HEK293 (cell line): ENCODE data around the gene SWT1.

Experiments used
- CTCF ChIA-PET: fragments of 350-600 bp; formaldehyde crosslinking; extraction: SDS; loops from one replicate; lab custom pipeline; 2021; ENCODE audit warnings: antibody characterized with exemption; lab: Yijun Ruan, JAX
- POLR2A ChIA-PET: fragments of 300-600 bp; formaldehyde crosslinking; extraction: SDS; loops from one replicate; lab custom pipeline; 2020; ENCODE audit warnings: antibody characterized with exemption, inconsistent platforms; lab: Yijun Ruan, JAX
- H3K27ac ChIP-seq: fragments of 200-500 bp; sonication (Bioruptor generic); 2 replicates; pipeline ENCODE4 v1.5.1; 2014; ENCODE audit warnings: low read depth, low read length, control low read depth, inconsistent platforms; ENCODE audit errors: extremely low read depth
- H3K36me3 ChIP-seq, 2 experiments: fragments of 200-500 bp in 1 of 2; sonication (Bioruptor generic) in 1 of 2; 1 replicate in 1 of 2; 2 replicates in 1 of 2; pipeline ENCODE4 v1.5.1; 2014 to 2017; ENCODE audit warnings: inconsistent platforms in 2 of 2, low read length in 2 of 2; ENCODE audit not compliant: control insufficient read depth in 2 of 2, insufficient read depth in 1 of 2
- H3K4me1 ChIP-seq: fragments of 200-500 bp; sonication (Bioruptor generic); 2 replicates; pipeline ENCODE4 v1.5.1; 2014; ENCODE audit warnings: mild to moderate bottlenecking, low read length, inconsistent platforms; ENCODE audit not compliant: control insufficient read depth, insufficient read depth
- H3K4me3 ChIP-seq: 2 replicates; pipeline ENCODE4 v1.5.1; 2011; ENCODE audit warnings: low read depth, mild to moderate bottlenecking, control low read depth, low read length, moderate library complexity
- H3K9me3 ChIP-seq: fragments of 200-500 bp; sonication (Bioruptor generic); 2 replicates; pipeline ENCODE4 v1.5.1; 2014; ENCODE audit warnings: low read depth, low read length, inconsistent platforms; ENCODE audit not compliant: control insufficient read depth, insufficient read depth
- BCL11B ChIP-seq: fragments of 450-650 bp; formaldehyde crosslinking; IDR thresholded peaks from 2 replicates; pipeline ENCODE4 v1.5.1; 2016; ENCODE audit warnings: low read depth, missing biosample characterization, missing genetic modification characterization
- EGR2 ChIP-seq: fragments of 450-650 bp; formaldehyde crosslinking; IDR thresholded peaks from 2 replicates; pipeline ENCODE4 v1.5.1; 2016; ENCODE audit warnings: low read depth, missing biosample characterization, missing genetic modification characterization
- HOXC10 ChIP-seq: sonication (generic); formaldehyde crosslinking; IDR thresholded peaks from 2 replicates; pipeline ENCODE4 v1.8.1; 2023; ENCODE audit warnings: mild to moderate bottlenecking, missing genetic modification reagents
- HOXD13 ChIP-seq: sonication (generic); formaldehyde crosslinking; IDR thresholded peaks from 2 replicates; pipeline ENCODE4 v1.8.0; 2022; ENCODE audit warnings: missing genetic modification reagents, borderline replicate concordance
- SALL2 ChIP-seq: fragments of 450-650 bp; formaldehyde crosslinking; IDR thresholded peaks from 2 replicates; pipeline ENCODE4 v1.5.0; 2017; ENCODE audit warnings: missing biosample characterization, mild to moderate bottlenecking, missing genetic modification characterization, borderline replicate concordance
- SP2 ChIP-seq: fragments of 450-650 bp; formaldehyde crosslinking; IDR thresholded peaks from 2 replicates; pipeline ENCODE4 v1.5.1; 2016; ENCODE audit warnings: missing biosample characterization, missing genetic modification characterization
- ZNF174 ChIP-seq: fragments of 450-650 bp; formaldehyde crosslinking; IDR thresholded peaks from 2 replicates; pipeline ENCODE4 v1.5.0; 2017; ENCODE audit warnings: missing biosample characterization, mild to moderate bottlenecking, missing genetic modification characterization
- ZNF324 ChIP-seq: fragments of 450-650 bp; formaldehyde crosslinking; IDR thresholded peaks from 2 replicates; pipeline ENCODE4 v1.5.1; 2016; ENCODE audit warnings: missing biosample characterization, missing genetic modification characterization
- ZNF391 ChIP-seq: fragments of 450-650 bp; formaldehyde crosslinking; IDR thresholded peaks from 2 replicates; pipeline ENCODE4 v1.5.1; 2016; ENCODE audit warnings: low read depth, missing biosample characterization, missing genetic modification characterization, borderline replicate concordance
- ZNF529 ChIP-seq: fragments of 450-650 bp; formaldehyde crosslinking; IDR thresholded peaks from 2 replicates; pipeline ENCODE4 v1.5.1; 2017; ENCODE audit warnings: missing genetic modification characterization, missing biosample characterization; ENCODE audit not compliant: insufficient replicate concordance
- ZNF561 ChIP-seq: fragments of 450-650 bp; IDR thresholded peaks from 2 replicates; pipeline ENCODE4 v1.5.1; 2018; ENCODE audit warnings: missing biosample characterization, missing genetic modification characterization, borderline replicate concordance
- ZNF707 ChIP-seq: fragments of 450-650 bp; formaldehyde crosslinking; IDR thresholded peaks from 2 replicates; pipeline ENCODE4 v1.5.1; 2016; ENCODE audit warnings: missing biosample characterization, missing genetic modification characterization
- ZNF776 ChIP-seq: fragments of 450-650 bp; formaldehyde crosslinking; IDR thresholded peaks from 2 replicates; pipeline ENCODE4 v1.5.0; 2017; ENCODE audit warnings: missing biosample characterization, missing genetic modification characterization, borderline replicate concordance
- TF ChIP-seq, protein P1 (sequence below): fragments of 450-650 bp; formaldehyde crosslinking; IDR thresholded peaks from 2 replicates; pipeline ENCODE4 v1.5.1; 2016; ENCODE audit warnings: missing biosample characterization, missing genetic modification characterization, low read depth
- TF ChIP-seq, protein P2 (sequence below): fragments of 450-650 bp; formaldehyde crosslinking; IDR thresholded peaks from 2 replicates; pipeline ENCODE4 v1.5.1; 2017; ENCODE audit warnings: missing biosample characterization, missing genetic modification characterization
- TF ChIP-seq, protein P3 (sequence below): fragments of 450-650 bp; formaldehyde crosslinking; IDR thresholded peaks from 2 replicates; pipeline ENCODE4 v1.5.1; 2017; ENCODE audit warnings: missing biosample characterization, missing genetic modification characterization
- TF ChIP-seq, protein P4 (sequence below): sonication (generic); formaldehyde crosslinking; IDR thresholded peaks from 2 replicates; pipeline ENCODE4 v1.8.1; 2022; ENCODE audit warnings: mild to moderate bottlenecking, moderate library complexity, missing genetic modification reagents

The SWT1 gene

DNA sequence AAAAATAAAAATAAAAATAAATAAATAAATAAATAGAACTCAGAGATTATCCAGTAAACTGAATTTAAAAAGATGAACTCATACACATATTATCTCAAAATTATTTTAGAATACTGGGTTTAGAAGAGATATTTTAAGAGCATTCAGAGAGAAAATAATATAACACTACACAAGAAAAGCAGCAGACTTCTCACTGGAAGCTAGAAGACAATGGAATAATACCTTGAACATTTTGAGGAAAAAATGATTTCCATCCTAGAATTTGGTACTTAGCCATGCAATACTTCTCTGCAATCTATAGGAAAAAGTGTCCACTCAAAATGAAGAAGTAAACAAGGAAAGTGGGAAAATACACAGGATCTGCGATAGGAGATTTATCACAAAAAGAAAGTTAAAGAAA is 24.4 kb upstream of the SWT1 start:
- no peak overlapping the region for H3K4me3 ChIP-seq
- CTCF ChIA-PET, result no interaction called here
- H3K36me3 ChIP-seq, result peaks cover 26 to 64% of the 10 kb centered on the region in 2 experiments
- TF ChIP-seq BCL11B (tag by site-specific recombination) (no peak), SALL2 (no peak), EGR2 (no peak), ZNF529 (tag by site-specific recombination) (no peak), HOXD13 (CRISPR knock-in tag) (no peak), ZNF324 (no peak)
- TF ChIP-seq, protein P1, sequence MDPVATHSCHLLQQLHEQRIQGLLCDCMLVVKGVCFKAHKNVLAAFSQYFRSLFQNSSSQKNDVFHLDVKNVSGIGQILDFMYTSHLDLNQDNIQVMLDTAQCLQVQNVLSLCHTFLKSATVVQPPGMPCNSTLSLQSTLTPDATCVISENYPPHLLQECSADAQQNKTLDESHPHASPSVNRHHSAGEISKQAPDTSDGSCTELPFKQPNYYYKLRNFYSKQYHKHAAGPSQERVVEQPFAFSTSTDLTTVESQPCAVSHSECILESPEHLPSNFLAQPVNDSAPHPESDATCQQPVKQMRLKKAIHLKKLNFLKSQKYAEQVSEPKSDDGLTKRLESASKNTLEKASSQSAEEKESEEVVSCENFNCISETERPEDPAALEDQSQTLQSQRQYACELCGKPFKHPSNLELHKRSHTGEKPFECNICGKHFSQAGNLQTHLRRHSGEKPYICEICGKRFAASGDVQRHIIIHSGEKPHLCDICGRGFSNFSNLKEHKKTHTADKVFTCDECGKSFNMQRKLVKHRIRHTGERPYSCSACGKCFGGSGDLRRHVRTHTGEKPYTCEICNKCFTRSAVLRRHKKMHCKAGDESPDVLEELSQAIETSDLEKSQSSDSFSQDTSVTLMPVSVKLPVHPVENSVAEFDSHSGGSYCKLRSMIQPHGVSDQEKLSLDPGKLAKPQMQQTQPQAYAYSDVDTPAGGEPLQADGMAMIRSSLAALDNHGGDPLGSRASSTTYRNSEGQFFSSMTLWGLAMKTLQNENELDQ (tag by site-specific recombination), result no peak
- TF ChIP-seq, protein P2, sequence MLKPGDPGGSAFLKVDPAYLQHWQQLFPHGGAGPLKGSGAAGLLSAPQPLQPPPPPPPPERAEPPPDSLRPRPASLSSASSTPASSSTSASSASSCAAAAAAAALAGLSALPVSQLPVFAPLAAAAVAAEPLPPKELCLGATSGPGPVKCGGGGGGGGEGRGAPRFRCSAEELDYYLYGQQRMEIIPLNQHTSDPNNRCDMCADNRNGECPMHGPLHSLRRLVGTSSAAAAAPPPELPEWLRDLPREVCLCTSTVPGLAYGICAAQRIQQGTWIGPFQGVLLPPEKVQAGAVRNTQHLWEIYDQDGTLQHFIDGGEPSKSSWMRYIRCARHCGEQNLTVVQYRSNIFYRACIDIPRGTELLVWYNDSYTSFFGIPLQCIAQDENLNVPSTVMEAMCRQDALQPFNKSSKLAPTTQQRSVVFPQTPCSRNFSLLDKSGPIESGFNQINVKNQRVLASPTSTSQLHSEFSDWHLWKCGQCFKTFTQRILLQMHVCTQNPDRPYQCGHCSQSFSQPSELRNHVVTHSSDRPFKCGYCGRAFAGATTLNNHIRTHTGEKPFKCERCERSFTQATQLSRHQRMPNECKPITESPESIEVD (tag by site-specific recombination), result no peak
- TF ChIP-seq, protein P3, sequence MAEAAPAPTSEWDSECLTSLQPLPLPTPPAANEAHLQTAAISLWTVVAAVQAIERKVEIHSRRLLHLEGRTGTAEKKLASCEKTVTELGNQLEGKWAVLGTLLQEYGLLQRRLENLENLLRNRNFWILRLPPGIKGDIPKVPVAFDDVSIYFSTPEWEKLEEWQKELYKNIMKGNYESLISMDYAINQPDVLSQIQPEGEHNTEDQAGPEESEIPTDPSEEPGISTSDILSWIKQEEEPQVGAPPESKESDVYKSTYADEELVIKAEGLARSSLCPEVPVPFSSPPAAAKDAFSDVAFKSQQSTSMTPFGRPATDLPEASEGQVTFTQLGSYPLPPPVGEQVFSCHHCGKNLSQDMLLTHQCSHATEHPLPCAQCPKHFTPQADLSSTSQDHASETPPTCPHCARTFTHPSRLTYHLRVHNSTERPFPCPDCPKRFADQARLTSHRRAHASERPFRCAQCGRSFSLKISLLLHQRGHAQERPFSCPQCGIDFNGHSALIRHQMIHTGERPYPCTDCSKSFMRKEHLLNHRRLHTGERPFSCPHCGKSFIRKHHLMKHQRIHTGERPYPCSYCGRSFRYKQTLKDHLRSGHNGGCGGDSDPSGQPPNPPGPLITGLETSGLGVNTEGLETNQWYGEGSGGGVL (tag by site-specific recombination), result no peak
- TF ChIP-seq, all 188 proteins: peak for 0
- POLR2A ChIA-PET, result no interaction called here
- Histone ChIP-seq H3K9me3 (no peaks in the 10 kb centered on the region), H3K4me1 (no peaks in the 10 kb centered on the region), H3K27ac (no peak overlapping the region)

DNA sequence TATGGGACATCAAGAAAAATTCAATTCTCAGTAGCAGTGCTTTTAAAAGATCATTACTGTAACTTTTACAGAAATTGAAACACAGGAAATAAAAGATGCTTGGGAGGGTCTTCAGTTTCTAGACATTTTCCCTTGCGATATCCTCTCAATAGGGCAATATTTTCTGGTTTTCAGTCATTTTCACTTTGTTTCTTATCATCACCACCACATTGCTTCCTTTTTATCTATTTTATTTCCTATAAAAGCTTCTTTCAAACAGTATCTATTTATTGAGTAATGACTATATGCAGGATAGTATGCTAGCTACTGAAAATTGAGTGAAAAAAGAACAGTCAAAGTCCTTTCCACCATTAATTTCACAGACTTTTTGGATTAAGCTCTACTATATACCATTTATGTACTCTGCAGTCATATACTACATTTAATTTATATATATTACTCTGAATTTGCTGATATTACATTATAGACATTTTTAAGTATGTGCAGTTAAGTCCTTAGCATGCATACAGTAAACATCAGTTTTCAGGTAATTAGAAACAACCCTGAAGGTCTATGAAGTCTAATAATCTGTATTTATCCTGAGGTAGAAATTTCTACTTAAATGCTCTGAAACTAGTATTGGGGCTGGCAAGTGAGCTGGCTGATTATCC is 18.9 kb upstream of the SWT1 start:
- Histone ChIP-seq H3K9me3 (no peaks in the 10 kb centered on the region), H3K27ac (no peak overlapping the region), H3K4me1 (no peaks in the 10 kb centered on the region), H3K36me3 (peaks cover 25 to 69% of the 10 kb centered on the region in 2 experiments; a peak in 2 of 3 replicates), H3K4me3 (no peak overlapping the region)
- ChIA-PET POLR2A (no interaction called here), CTCF (no interaction called here)
- TF ChIP-seq ZNF391, result no peak
- TF ChIP-seq ZNF561 (tag by site-specific recombination), result no peak
- TF ChIP-seq ZNF174, result no peak
- TF ChIP-seq ZNF776 (tag by site-specific recombination), result no peak
- no peak for TF ChIP-seq SP2 (tag by site-specific recombination)
- no peak for TF ChIP-seq ZNF707 (tag by site-specific recombination)
- TF ChIP-seq HOXC10 (CRISPR knock-in tag), result no peak
- TF ChIP-seq, protein P4, sequence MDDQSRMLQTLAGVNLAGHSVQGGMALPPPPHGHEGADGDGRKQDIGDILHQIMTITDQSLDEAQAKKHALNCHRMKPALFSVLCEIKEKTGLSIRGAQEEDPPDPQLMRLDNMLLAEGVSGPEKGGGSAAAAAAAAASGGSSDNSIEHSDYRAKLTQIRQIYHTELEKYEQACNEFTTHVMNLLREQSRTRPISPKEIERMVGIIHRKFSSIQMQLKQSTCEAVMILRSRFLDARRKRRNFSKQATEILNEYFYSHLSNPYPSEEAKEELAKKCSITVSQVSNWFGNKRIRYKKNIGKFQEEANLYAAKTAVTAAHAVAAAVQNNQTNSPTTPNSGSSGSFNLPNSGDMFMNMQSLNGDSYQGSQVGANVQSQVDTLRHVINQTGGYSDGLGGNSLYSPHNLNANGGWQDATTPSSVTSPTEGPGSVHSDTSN, result no peak
